Psoas muscle (tissue), 8 donors: ENCODE measurements around the gene GATA3. TPM values are rescaled to one million over a fixed set of nuclear protein-coding genes. Genes with fewer than 3 reads are reported as not detected.

ENCODE experiments used
- ATAC-seq, 4 donors: fragments of 200-7000 bp; cut with Tn5 transposase; one replicate each; pipeline ENCODE4 v1.9.1; 2020; ENCODE audit warnings: moderate library complexity in 3 of 4, mild to moderate bottlenecking in 2 of 4
- DNase-seq, 2 donors: peaks; one replicate each; pipeline ENCODE4 v3.0.0-alpha.2; 2020
- H3K27ac ChIP-seq: fragments of 200-600 bp; one replicate; pipeline ENCODE4 v1.8.0; 2022
- H3K27me3 ChIP-seq, 3 donors: fragments of 200-600 bp in 1 of 3; one replicate each; pipeline versions ENCODE4 v1.6.1 to v1.8.0; 2013 to 2022; ENCODE audit warnings: low read length in 2 of 3, mild to moderate bottlenecking in 2 of 3, moderate library complexity in 1 of 3; ENCODE audit not compliant: insufficient read depth in 3 of 3
- H3K36me3 ChIP-seq, 2 donors: fragments of 200-600 bp in 1 of 2; one replicate each; pipeline versions ENCODE4 v1.6.1 to v1.8.0; 2013 to 2022; ENCODE audit warnings: low read depth in 1 of 2, mild to moderate bottlenecking in 1 of 2, moderate library complexity in 1 of 2; ENCODE audit not compliant: insufficient read depth in 1 of 2
- H3K4me1 ChIP-seq: fragments of 200-600 bp; one replicate; pipeline ENCODE4 v1.8.0; 2022
- H3K4me3 ChIP-seq: fragments of 200-600 bp; one replicate; pipeline ENCODE4 v1.8.0; 2022; ENCODE audit warnings: mild to moderate bottlenecking
- H3K9me3 ChIP-seq: fragments of 200-600 bp; one replicate; pipeline ENCODE4 v1.8.0; 2022
- CTCF ChIP-seq: fragments of 200-600 bp; IDR thresholded peaks from one replicate; pipeline ENCODE4 v1.8.0; 2022; ENCODE audit warnings: antibody characterized with exemption
- WGBS, 3 donors: extraction: QIAGEN DNeasy Blood & Tissue Kit; methylation state at CpG; one replicate each; pipeline versions ENCODE4 v1.1.6 to v1.1.7; 2013; 5-methylcytosine and 5-hydroxymethylcytosine counted together
- intact Hi-C, 2 donors: fragments of 100-400 bp; cut with DNase I; formaldehyde crosslinking; loops; one replicate each; pipeline versions ENCODE4 v1.11.0 to v1.14.2; 2022
- polyA plus RNA-seq, 3 donors: library from polyadenylated mRNA; stranded (reverse); fragments of 200-250 nt; gene quantifications; one replicate each; pipeline ENCODE4 v1.2.3, GENCODE V29; 2013
- total RNA-seq, 4 donors: library from RNA; stranded (reverse); fragmentation: NEBNext Ultra II Directional in 2 of 4; extraction: Animal tissue kit (Norgen Biotek cat#: 25700) in 2 of 4; gene quantifications; one replicate each; pipeline versions ENCODE4 v1.2.1 to v1.2.4, GENCODE V29; 2021 to 2023
- donor health status: healthy with polysubstance abuse.
- donor health status: DM: no; HTN: no; CAD: no; lungs with moderate emphysema.
- donor health status: Bipolar disorder and iron deficiency.
- donor health status: healthy.
- donor health status: DM: yes; HTN: yes; CAD: no.
- donor health status: DM: no; HTN: no; CAD: no.
- donor health status: DM: no; HTN: no; CAD: no.
- donor health status: DM: yes; HTN: yes; CAD: no.

The GATA3 gene
- total and polyA plus RNA-seq, 7 donors = 0.64 to 1.8 (median 0.74) TPM

GRCh38 chr10:8034466-8035005, 20.0 kb upstream of the GATA3 start:
- H3K27me3 ChIP-seq = peaks cover 10 to 100% (median 53%) of the 10 kb centered on the region in 3 donors

GRCh38 chr10:8035006-8035640, 19.4 kb upstream of the GATA3 start:
- DNase-seq (peak in 1 of 2 donors; percentile 45), ATAC-seq (no peak)
- no peaks in the 10 kb centered on the region for H3K36me3 ChIP-seq
- peaks cover 16% of the 10 kb centered on the region for H3K4me1 ChIP-seq
- H3K9me3 ChIP-seq = no peaks in the 10 kb centered on the region
- peaks cover 10 to 99% (median 57%) of the 10 kb centered on the region in 3 donors for H3K27me3 ChIP-seq
- no peak overlapping the region for H3K27ac ChIP-seq
- TF ChIP-seq CTCF = no peak
- 7 to 9% (median 8%) methylated on average over 28 to 32 of the region's 32 CpGs for WGBS, 3 donors
- H3K4me3 ChIP-seq = peak overlapping the region; percentile 25
- intact Hi-C loops = no loop called here

More at GRCh38 chr10:8034466-8035005, 20.0 kb upstream of the GATA3 start:
- peak in 1 of 4 donors; percentile 31 for ATAC-seq
- Histone ChIP-seq H3K9me3 (no peaks in the 10 kb centered on the region), H3K36me3 (no peaks in the 10 kb centered on the region), H3K4me1 (peaks cover 16% of the 10 kb centered on the region), H3K27ac (no peak overlapping the region), H3K4me3 (peak overlapping the region; percentile 43)
- no peak for TF ChIP-seq CTCF
- intact Hi-C loops = no loop called here
- 2 to 3% (median 3%) methylated on average over 24 to 37 of the region's 37 CpGs for WGBS, 3 donors
- DNase-seq = no peak

GRCh38 chr10:8035641-8036470, 18.6 kb upstream of the GATA3 start:
- H3K27me3 ChIP-seq = peaks cover 10 to 99% (median 57%) of the 10 kb centered on the region in 3 donors
- no peak for TF ChIP-seq CTCF

GRCh38 chr10:8036506-8037198, 17.8 kb upstream of the GATA3 start:
- Histone ChIP-seq H3K9me3 (no peaks in the 10 kb centered on the region), H3K27me3 (peaks cover 10 to 99% (median 52%) of the 10 kb centered on the region in 3 donors), H3K27ac (no peak overlapping the region), H3K4me3 (no peak overlapping the region), H3K36me3 (no peaks in the 10 kb centered on the region), H3K4me1 (peaks cover 16% of the 10 kb centered on the region)
- TF ChIP-seq CTCF = no peak
- ATAC-seq = no peak
- DNase-seq = no peak
- intact Hi-C loops = no loop called here
- 8 to 11% (median 8%) methylated on average over 18 of the region's 18 CpGs for WGBS, 3 donors

More at GRCh38 chr10:8035641-8036470, 18.6 kb upstream of the GATA3 start:
- peak in 1 of 4 donors; percentile 17 for ATAC-seq
- Histone ChIP-seq H3K4me1 (peaks cover 16% of the 10 kb centered on the region), H3K4me3 (no peak overlapping the region), H3K9me3 (no peaks in the 10 kb centered on the region), H3K36me3 (no peaks in the 10 kb centered on the region), H3K27ac (no peak overlapping the region)
- intact Hi-C loops = no loop called here
- WGBS, 3 donors = 4 to 8% (median 6%) methylated on average over 46 to 47 of the region's 47 CpGs
- DNase-seq = no peak
